ENCODE measurements around the gene ASPRV1.

ASPRV1 gene

DNA sequence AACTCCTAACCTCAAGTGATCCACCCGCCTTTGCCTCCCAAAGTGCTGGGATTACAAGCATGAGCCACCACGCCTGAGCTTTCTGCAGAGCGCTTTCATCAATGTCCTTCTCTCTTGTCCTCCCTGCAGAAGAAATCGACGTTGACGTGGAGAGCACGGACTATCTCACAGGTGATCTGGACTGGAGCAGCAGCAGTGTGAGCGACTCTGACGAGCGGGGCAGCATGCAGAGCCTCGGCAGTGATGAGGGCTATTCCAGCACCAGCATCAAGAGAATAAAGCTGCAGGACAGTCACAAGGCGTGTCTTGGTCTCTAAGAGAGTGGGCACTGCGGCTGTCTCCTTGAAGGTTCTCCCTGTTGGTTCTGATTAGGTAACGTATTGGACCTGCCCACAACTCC lies 23.5 kb downstream of the ASPRV1 start:
- no peak for DNase-seq

GRCh38 chr2:69936906-69937305 lies 24.5 kb downstream of the ASPRV1 start:
- DNase-seq: no peak

DNA sequence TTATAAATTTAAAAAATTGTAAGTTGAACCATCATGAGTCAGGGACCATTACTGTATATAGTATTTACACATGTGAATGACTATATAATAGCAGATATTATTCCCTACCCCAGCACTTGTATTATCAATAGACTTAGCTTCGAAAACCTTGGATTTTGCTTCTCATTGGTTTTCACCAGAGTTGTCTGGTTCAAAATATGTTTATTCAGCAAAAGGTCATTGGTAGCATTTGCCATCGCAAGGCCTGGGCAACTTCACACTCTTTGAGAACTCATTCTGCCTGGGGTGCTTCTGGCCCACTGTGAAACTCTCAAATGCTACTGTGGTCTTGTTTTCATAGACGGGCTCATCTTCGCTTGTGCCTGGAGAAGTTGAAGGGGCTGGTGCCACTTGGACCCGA lies 26.4 kb downstream of the ASPRV1 start:
- DNase-seq: no peak

- no peak for DNase-seq
Observed at GRCh38 chr2:69934614-69934908, 26.9 kb downstream of the ASPRV1 start.

- peak; percentile 45 for DNase-seq
Observed at GRCh38 chr2:69933839-69934613, 27.4 kb downstream of the ASPRV1 start.

GRCh38 chr2:69933254-69933828 lies 28.1 kb downstream of the ASPRV1 start:
- no peak for DNase-seq

- no peak for DNase-seq
Observed at GRCh38 chr2:69932596-69932922, 28.9 kb downstream of the ASPRV1 start.

DNA sequence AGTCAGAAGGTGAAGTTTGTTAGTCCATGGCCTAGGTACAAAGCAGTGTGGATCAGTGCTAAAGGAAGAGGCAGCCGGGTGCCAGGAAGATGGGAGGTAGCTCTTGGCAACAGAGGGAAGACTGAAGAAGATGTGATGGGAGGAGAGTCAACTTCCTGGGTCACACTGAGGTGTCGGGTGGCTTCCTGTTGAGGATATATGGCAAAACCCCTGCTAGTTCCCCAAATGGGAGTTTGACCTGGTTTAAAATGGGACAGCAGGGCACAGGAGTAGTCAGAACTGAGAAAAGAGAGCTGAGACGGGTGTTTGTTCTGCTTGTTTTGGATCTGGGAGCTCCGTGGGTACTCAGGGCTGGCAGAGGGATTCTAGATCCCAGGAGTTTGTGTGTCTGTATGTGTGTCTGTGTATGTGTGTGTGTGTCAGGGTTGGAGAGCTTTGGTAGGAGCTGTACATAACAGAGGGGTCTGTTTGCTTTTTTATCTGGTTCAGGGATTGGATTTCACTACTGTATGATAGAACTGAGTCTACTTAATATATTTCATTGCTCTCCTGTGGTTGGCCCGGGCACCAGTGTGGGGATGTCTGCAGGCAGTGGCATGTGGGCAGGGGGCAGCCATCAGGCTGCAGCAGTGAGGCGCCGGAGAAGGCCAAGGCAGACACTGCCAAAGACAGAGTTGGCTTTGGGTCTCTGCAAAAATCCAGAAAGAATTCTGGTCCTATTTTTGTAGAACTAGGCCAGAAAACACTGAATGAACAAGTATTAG lies 29.4 kb downstream of the ASPRV1 start:
- no peak for DNase-seq

- DNase-seq: no peak
Observed at GRCh38 chr2:69926849-69927515, 34.4 kb downstream of the ASPRV1 start.

- DNase-seq: no peak
Observed at GRCh38 chr2:69923116-69923515, 38.3 kb downstream of the ASPRV1 start.

DNA sequence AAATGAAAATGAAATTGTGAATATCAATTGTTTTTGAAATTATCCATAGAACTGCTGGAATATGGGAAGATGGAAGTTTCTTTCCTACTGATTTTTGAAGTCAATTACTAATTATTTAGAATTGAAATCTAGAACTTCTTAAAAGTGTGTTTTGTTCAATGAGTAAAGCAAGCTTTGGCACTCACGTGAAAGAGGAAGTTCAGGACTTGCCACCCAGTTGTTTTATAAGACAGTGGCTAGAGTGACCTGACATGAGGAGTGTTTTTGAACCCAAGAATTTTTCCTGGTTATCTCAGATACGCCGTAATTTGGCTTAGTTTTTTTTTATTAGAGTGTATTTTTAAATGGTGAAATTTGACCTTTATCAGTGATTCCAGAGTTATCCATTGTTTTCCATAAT lies 43.0 kb downstream of the ASPRV1 start:
- no peak for DNase-seq

DNA sequence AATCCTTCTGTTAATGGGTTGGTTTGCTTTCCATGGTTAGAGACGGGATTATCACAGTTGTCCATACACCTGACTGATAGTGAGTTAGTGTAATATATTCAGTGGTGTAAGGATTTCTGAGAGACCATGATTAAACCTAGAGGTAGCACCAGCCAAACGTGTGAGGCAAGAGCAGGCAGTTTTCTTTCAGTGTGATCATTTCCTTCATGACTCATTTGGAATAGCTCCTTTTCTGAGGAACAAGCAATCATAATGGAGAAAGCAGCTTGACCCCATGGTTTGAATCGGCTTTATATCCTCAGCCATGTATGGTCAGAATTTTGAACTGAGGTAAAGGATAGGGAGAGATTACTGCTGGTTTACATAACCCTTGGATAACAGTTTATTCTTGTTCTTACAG lies 43.6 kb downstream of the ASPRV1 start:
- DNase-seq: no peak

DNA sequence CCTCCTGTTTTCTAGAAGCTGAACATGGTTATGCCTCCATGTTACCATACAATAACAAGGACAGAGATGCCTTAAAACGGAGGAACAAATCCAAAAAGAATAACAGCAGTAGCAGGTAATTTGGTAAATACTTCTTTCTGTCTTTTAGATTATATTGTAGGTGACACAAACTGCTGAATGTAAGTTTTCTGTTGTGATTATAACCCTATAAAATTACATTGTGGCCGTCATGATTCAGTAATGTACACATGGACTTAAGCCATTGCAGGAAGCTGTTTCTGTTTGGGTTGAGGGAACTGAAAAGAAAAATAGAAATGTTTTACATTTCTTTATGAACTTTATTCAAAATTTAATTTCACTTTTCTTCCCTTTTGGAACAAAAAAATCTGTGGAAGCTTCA lies 45.3 kb downstream of the ASPRV1 start:
- no peak for DNase-seq

DNA sequence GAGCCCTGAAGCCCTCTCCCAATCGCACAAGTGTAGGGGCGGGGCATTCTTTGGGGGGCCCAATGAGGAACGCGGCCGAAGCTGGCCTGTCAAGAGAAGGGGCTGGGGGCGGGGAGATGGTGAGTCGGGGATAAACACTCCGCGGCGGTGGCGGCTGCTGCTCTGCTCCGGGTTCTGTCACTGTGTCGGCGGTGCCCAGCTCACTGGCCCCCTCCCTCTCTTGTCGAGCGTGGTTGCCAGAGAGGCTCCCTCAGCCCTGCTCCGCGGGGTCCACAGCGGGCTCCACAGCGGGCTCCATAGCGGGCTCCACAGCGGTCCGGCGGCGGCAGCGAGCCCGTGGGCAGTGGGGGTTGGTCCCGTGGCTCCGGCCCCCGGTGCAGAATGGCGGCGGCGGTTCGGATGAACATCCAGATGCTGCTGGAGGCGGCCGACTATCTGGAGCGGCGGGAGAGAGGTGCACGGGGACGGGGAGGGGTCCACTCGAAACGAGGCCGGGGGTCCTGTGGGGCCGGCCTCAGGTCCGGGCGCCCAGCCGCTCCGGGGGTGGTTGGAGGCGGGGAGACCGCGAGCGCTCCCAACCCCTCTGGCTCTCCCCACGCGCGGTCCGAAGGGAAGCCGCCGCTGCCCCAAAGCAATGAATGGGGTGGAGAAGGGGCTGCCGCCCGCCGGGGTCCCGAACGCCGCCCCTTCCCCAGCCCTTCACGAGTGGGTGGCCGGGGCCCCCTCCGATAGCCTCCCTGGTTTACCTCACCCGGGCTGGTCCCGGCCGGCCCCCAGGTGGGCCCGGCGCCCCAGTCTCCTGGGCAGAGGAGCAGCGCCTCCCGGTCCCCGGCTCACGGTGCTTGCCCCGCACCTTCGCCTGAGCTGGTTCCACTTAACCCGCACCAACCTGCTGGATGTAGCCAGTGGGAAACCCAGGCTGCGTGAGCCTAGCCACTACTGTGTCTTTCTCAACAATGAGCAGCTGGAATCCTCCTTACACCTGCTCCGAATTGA lies 46.2 kb downstream of the ASPRV1 start, which contains the start of gene MXD1:
Gene MXD1 (plus strand): TSS at position 160 of the 996 bp plus-strand sequence. CDS start 222 bp downstream, at position 382.
- peak; percentile 18 for DNase-seq

DNA sequence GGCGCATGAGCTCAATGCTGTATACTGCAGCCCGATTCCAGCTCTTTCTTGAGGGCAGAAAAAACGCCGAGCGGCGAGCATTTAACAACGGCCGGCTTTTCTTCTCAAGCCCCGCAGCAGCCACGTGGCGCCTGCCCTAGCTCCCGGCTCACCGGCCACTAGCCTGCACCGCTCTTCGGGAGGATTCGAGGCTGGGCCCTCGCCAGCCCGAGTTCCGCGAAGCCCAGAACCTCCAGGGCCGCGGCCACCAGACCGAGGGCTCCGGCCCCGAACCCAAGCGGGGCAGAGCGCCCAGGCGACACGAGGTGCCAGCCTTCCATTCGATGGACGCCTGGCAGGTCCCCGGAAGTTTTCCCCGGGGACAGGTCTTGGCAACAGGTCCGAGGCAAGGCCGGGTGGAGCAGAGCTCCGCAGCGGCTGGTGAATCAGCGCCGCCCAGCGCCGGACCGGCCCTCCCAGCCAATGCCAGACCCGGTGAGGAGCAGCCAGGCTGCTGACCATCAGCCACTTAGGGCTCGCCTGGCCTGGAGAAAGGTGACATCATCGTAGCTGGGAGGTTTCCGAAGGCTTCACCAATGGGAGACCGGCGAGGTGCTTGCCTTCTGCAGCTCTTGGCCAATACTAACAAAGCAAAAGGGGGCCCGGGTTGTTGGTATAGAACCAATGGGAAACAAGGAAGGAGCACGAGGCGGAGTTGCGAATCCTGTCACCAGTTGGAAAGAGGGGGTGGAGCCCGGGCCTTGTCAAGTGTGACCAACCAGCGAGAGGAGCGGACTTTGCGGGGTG lies 47.1 kb downstream of the ASPRV1 start:
- peak; percentile 100 for DNase-seq

DNA sequence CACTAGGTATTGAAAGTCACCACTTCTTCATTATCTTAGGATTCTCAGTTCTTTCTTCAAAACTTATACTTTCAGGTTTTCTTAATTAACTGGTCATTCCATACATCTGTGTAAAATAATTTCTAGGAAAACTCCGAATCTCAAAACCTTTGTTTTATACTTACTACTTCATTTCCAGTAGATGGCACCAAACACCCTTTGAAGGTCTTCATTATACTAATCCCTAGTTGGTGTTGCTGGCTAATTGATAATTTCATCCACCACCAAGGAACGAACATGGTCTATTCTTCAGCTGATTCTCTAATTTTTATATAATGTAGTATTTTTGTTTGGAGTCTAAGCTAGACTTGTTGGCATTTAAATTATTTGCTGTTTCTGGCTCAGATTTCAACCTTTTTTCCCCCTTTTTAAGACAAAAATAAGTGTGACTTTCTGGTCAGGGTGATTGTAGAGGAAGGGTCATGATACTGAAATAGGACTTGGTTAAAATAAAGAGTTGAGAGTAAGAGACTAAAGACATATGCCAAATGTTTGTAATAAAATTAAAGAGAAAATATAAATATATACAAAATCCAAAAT lies 49.4 kb downstream of the ASPRV1 start:
- DNase-seq: no peak

Data from CD4-positive, alpha-beta T cell treated with Interferon gamma for 1 hour (primary cell).